OCI-LY1 (cell line): ENCODE data around the gene ZFP28.

Experiments
- H2AFZ ChIP-seq: fragments of 200-600 bp; sonication (generic), shearing (Covaris generic); 2 replicates; pipeline ENCODE4 v1.6.0; 2014; ENCODE audit warnings: antibody characterized with exemption, mild to moderate bottlenecking, low read length
- H3F3A ChIP-seq: fragments of 200-600 bp; sonication (generic), shearing (Covaris generic); 2 replicates; pipeline ENCODE4 v1.6.0; 2014; ENCODE audit warnings: mild to moderate bottlenecking, antibody characterized with exemption, low read length, moderate library complexity; ENCODE audit not compliant: insufficient read depth
- H3K27ac ChIP-seq: fragments of 200-600 bp; sonication (generic); 2 replicates; pipeline ENCODE4 v1.5.1; 2014; ENCODE audit warnings: low read length, mixed run types, mild to moderate bottlenecking, low read depth; ENCODE audit not compliant: poor library complexity, severe bottlenecking
- H3K27me3 ChIP-seq: fragments of 200-600 bp; sonication (generic); 2 replicates; pipeline ENCODE4 v1.6.0; 2014; ENCODE audit warnings: antibody characterized with exemption, mild to moderate bottlenecking, low read length, moderate library complexity; ENCODE audit not compliant: insufficient read depth
- H3K36me3 ChIP-seq: fragments of 200-600 bp; sonication (generic); 2 replicates; pipeline ENCODE4 v1.6.1; 2014; ENCODE audit warnings: mild to moderate bottlenecking, antibody characterized with exemption, low read length, moderate library complexity, mixed read lengths; ENCODE audit not compliant: insufficient read depth
- H3K4me1 ChIP-seq: fragments of 200-600 bp; sonication (generic); 2 replicates; pipeline ENCODE4 v1.5.1; 2014; ENCODE audit warnings: mild to moderate bottlenecking, low read length, moderate library complexity; ENCODE audit not compliant: insufficient read depth, severe bottlenecking
- H3K4me2 ChIP-seq: fragments of 200-600 bp; sonication (generic), shearing (Covaris generic); 2 replicates; pipeline ENCODE4 v1.6.1; 2014; ENCODE audit warnings: low read length
- H3K4me3 ChIP-seq: fragments of 200-600 bp; sonication (generic); 2 replicates; pipeline ENCODE4 v1.5.1; 2014; ENCODE audit warnings: low read length, low read depth, mild to moderate bottlenecking, mixed read lengths; ENCODE audit not compliant: poor library complexity, severe bottlenecking
- H3K79me2 ChIP-seq: fragments of 200-600 bp; shearing (Covaris generic); 2 replicates; pipeline ENCODE4 v1.6.1; 2016; ENCODE audit warnings: mixed run types, low read length, mixed read lengths; ENCODE audit not compliant: insufficient read depth
- H3K9ac ChIP-seq: fragments of 200-600 bp; sonication (generic), shearing (Covaris generic); 2 replicates; pipeline ENCODE4 v1.6.1; 2014; ENCODE audit warnings: mild to moderate bottlenecking, low read length, mixed read lengths
- H3K9me2 ChIP-seq: fragments of 200-600 bp; sonication (generic), shearing (Covaris generic); 2 replicates; pipeline ENCODE4 v1.6.1; 2014; ENCODE audit warnings: low read depth, mild to moderate bottlenecking, low read length, mixed read lengths
- H3K9me3 ChIP-seq: fragments of 200-600 bp; shearing (Covaris generic); 2 replicates; pipeline ENCODE4 v1.6.1; 2014; ENCODE audit warnings: low read length, mixed read lengths
- H4K20me1 ChIP-seq: fragments of 200-600 bp; sonication (generic), shearing (Covaris generic); 2 replicates; pipeline ENCODE4 v1.6.0; 2016; ENCODE audit warnings: mild to moderate bottlenecking, low read length; ENCODE audit not compliant: insufficient read depth
- CTCF ChIP-seq: fragments of 200-600 bp; sonication (generic), shearing (Covaris generic); IDR thresholded peaks from 2 replicates; pipeline ENCODE4 v1.5.1; 2017; ENCODE audit warnings: mild to moderate bottlenecking, antibody characterized with exemption, low read length, moderate library complexity, mixed read lengths
- EZH2 ChIP-seq: fragments of 200-600 bp; sonication (generic), shearing (Covaris generic); IDR thresholded peaks from 2 replicates; pipeline ENCODE4 v1.8.0; 2017; ENCODE audit warnings: borderline replicate concordance, mixed run types, mild to moderate bottlenecking, antibody characterized with exemption, low read length, moderate library complexity, mixed read lengths

ZFP28 gene

GRCh38 chr19:56573914-56574313 is 35.2 kb downstream of the ZFP28 start:
- H3K4me1 ChIP-seq, result no peaks in the 10 kb centered on the region
- no peak overlapping the region for H3K9ac ChIP-seq
- H3K27me3 ChIP-seq, result no peaks in the 10 kb centered on the region
- H2AFZ ChIP-seq, result no peak overlapping the region
- peaks cover 33% of the 10 kb centered on the region for H3K9me3 ChIP-seq
- H3K36me3 ChIP-seq, result no peaks in the 10 kb centered on the region
- no peak overlapping the region for H3K4me2 ChIP-seq
- H3K9me2 ChIP-seq, result no peaks in the 10 kb centered on the region
- no peaks in the 10 kb centered on the region for H3F3A ChIP-seq
- no peak for TF ChIP-seq EZH2
- TF ChIP-seq CTCF, result no peak
- H3K79me2 ChIP-seq, result no peaks in the 10 kb centered on the region
- no peaks in the 10 kb centered on the region for H4K20me1 ChIP-seq
- no peak overlapping the region for H3K4me3 ChIP-seq
- no peak overlapping the region for H3K27ac ChIP-seq

DNA sequence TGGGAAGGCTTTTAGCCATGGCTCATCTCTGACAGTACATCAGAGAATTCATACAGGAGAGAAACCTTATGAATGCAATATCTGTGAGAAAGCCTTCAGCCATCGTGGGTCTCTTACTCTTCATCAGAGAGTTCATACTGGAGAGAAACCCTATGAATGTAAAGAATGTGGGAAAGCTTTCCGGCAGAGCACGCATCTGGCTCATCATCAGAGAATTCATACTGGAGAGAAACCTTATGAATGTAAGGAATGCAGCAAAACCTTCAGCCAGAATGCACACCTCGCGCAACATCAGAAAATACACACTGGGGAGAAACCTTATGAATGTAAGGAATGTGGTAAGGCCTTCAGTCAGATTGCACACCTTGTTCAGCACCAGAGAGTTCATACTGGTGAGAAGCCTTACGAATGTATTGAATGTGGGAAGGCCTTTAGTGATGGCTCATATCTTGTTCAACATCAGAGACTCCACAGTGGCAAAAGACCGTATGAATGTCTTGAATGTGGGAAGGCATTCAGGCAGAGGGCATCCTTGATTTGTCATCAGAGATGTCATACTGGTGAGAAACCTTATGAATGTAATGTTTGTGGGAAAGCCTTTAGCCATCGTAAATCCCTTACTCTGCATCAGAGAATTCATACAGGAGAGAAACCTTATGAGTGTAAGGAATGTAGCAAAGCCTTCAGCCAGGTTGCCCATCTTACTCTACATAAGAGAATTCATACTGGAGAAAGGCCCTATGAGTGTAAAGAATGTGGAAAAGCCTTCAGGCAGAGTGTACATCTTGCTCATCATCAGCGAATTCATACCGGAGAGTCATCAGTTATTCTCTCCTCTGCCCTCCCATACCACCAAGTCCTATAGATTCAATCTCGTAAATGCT is 39.2 kb downstream of the ZFP28 start:
- Histone ChIP-seq H3K27ac (no peak overlapping the region), H3F3A (no peaks in the 10 kb centered on the region), H3K4me3 (no peak overlapping the region), H3K4me2 (no peak overlapping the region), H3K27me3 (no peaks in the 10 kb centered on the region), H3K9me3 (peaks cover 43% of the 10 kb centered on the region), H3K79me2 (no peaks in the 10 kb centered on the region), H4K20me1 (no peaks in the 10 kb centered on the region), H3K9me2 (no peaks in the 10 kb centered on the region), H3K9ac (no peak overlapping the region), H3K4me1 (no peaks in the 10 kb centered on the region), H3K36me3 (no peaks in the 10 kb centered on the region), H2AFZ (no peak overlapping the region)
- TF ChIP-seq EZH2 (no peak), CTCF (no peak)

DNA sequence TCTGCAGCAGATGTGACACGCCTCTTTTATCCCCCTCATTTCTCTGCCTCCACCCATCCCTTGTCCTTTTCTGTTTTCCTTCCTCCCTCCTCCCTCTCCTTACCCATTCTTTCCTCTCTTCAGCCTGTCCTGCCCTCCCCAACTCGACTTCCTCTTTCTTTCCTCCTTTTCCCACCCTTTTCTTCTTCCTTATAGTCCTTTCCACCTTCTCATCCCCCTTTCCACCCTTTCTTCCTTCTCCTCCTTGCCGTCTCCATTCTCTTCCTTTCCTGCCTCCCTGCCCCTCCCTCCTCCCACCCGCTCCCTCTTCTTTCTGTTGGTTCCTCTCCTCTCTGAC is 55.7 kb downstream of the ZFP28 start:
- H3K4me1 ChIP-seq, result peaks cover 7% of the 10 kb centered on the region
- H3K27ac ChIP-seq, result no peak overlapping the region
- no peak overlapping the region for H3K9ac ChIP-seq
- peaks cover 15% of the 10 kb centered on the region; the same call in 1 of the 2 replicates for H3K36me3 ChIP-seq
- TF ChIP-seq CTCF (no peak), EZH2 (no peak)
- no peaks in the 10 kb centered on the region for H3F3A ChIP-seq
- no peaks in the 10 kb centered on the region for H3K27me3 ChIP-seq
- no peaks in the 10 kb centered on the region; the same call in 1 of the 2 replicates for H3K9me3 ChIP-seq
- H4K20me1 ChIP-seq, result no peaks in the 10 kb centered on the region
- no peaks in the 10 kb centered on the region for H3K79me2 ChIP-seq
- peak overlapping the region; percentile 71 for H3K4me3 ChIP-seq
- 0 out of 2 replicates have a peak overlapping the region, but pooled peaks have one; percentile 2 for H2AFZ ChIP-seq
- peak overlapping the region; percentile 61; the same call in 1 of the 2 replicates for H3K4me2 ChIP-seq
- H3K9me2 ChIP-seq, result no peaks in the 10 kb centered on the region
